CD4-positive, alpha-beta T cell treated with Interleukin-6 for 4 hours (primary cell): ENCODE results near the gene RAF1.

Source experiments
- DNase-seq: peaks from one replicate; pipeline ENCODE4 v3.0.0-alpha.2; 2020; ENCODE audit warnings: mixed read lengths

The RAF1 gene

DNA sequence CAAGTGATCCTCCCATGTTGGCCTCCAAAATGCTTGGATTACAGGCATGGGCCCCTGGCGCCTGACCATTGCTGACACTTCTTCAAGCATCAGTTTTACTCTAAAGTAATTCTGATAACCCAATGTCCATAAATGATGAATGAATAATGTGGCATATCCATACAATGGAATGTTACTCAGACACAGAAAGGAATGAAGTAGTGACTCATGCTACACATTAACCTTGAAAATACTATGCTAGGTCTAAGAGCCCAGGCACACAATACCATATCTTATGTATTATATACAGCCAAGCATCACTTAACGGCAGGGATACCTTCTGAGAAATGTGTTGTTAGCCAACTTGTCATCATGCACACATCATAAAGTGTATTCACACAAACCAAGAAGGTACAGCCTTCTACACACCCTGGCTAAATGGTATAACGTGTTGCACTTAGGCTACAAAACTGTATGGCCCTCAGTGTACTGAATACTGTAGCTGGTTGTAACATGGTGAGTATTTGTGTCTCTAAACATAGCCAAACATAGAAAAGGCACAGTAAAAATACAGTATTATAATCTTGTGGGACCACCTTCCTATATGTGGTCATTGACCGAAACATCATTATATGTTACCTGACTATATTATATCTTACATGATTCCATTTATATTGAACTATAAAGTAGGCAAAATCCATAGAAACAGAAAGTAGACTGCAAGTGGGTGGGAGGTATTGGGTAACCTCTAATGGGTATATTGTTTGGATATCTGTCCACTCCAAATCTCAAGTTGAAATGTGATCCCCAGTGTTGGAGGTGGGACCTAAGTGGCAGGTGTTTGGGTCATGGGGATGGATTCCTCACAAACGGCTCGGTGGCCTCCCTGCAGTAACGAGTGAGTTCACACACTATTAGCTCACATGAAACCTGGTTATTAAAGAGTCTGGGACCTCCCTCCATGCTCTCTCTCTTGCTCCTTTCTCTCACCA, 75.6 kb downstream of the RAF1 start:
- DNase-seq = no peak

DNA sequence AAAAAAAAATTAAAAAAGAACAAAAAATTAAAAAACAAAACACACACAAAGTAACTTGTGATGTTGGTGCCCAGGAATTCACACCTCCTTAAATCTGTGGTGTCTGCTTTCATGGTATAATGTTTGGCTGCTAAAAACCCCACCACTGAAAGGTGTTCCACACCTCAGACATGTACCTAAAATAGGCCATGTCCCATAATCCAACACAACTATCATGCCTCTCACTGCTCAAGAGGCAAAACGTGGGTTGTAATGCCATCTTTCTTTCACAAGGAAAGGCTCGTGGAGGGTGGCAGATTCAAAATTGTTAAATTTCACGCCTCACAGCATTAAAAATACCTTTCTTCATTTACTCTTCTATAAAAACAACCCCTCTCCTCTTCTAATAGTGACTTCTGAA, 77.5 kb downstream of the RAF1 start:
- DNase-seq = no peak

DNA sequence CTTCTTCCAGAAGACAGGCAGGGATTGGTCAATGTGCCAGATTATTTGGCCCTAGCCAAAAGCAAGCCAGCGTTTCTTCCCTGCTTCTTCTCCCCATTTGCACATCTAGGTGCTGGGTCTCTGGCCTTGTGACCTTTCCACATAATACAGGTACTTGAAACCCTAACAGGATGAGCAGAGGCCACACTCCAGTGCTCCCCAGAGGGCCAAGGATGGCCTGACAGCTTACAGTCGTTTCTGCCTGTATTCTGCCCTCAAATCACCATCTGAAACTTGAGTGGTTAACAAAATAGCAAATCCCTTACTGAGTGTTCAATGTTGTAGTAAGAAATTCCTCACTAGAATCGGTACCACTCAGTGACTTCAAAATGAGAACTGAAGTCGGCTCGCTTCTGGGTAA, 77.9 kb downstream of the RAF1 start:
- DNase-seq = no peak

DNA sequence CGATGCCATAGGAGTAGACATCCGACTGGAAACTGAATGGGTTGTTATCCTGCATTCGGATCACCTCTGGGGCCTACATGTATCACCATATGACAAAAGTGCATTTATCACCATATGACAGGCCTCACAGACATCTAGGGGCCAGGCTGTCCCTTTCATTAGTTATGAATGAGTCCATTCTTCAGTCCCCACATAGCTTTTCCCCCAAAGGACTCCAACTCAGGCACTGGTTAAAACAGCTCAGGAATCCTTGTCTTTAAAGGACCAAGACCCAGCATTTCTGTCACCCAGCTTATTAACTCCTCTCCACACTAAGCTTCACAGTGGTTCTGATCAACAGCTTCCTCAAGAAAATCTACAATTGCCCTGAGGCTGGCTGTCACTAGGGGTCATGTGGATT, 78.7 kb downstream of the RAF1 start:
- no peak for DNase-seq

DNA sequence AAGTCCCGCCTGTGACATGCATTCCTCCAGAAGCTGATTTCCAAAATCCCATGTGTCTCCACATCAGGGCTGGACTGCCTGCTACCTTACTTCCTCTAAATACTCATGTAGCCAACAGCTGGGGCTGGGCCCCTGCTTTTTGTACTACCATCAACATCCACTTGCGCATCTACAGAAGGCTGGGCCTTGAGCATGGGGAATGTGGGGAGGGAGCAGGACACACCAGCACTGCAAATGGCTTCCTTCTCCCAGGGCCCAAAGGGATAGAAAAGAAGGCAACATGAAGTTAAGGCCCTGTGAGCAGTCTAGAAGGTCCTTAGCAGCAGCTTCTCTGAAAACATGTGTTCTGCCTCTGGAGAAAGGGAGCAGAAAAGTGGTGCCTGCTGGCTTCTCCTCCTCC, 79.8 kb downstream of the RAF1 start:
- no peak for DNase-seq

DNA sequence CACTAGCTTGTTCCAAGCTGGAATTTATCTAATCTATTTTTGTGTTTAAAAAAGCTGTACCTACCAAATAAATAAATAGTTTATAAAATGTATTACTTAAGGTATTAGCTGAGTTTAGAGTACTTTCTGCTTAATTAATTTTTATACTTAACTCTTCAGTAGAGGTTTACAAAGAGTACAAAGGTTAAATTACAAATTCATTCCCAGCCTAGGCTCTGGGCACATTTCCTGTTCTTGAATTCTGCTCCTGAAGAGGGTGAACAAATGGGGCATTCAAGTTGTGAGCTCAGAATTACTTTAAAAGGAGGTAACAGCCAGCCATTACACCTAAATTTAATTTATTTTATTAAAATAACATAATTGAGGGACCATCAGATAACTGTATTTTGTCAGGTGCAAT, 80.6 kb downstream of the RAF1 start:
- DNase-seq = no peak

DNA sequence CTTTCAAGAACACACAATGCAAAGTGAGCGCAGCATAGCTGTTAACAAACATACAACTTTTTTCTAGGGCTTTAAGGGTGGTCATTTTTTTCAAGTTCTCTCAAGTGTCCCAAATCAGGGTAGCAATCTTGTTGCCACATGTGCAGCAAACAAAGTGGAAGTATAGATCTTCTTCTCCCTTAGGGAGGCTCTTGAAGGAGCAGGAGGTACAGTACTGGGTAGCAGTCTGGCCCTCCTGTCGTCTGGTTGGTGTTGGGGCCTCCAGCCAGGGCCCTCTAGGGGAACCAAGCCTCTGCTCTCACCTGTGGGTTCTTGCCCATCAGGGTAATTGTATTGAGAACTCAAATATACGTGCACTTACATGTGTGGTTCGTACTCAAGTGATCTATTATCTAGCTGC, 81.2 kb downstream of the RAF1 start:
- no peak for DNase-seq

DNA sequence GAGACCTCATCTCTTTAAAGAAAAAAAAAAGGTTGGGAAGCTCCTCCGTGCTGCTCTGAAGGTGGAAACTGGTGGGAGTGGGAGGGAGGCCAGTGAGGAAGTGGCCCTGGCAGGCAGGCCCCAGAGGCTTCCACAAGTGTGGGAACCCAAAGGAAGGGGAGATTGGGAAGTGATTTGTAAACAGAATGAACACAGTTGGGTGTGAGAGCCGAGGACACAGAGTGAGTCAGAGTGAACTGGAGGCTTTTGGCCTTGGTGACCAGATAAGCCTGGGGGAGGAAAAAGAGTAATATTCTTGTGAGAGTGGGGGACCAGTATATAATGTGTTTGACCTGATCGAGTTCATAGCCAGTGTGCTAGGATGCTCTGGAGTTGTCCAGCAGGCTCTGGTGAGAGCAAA, 84.0 kb downstream of the RAF1 start:
- DNase-seq = no peak

DNA sequence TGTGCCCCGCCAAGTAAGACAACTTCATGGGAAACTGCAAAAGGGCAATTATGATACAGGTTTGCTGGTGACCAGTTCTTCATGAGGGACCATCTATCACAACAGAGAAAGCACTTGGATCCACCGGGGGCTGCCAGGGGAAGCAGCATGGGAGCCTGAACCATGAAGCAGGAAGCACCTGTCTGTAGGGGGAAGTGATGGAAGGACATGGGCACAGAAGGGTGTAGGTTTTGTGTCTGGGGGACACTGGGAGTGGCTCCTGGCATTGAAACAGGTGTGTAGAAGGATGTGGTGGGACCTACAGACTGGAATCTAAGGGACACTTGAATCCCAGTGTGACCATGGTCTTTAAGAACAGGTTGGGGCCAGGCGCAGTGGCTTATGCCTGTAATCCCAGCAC, 84.5 kb downstream of the RAF1 start:
- no peak for DNase-seq

DNA sequence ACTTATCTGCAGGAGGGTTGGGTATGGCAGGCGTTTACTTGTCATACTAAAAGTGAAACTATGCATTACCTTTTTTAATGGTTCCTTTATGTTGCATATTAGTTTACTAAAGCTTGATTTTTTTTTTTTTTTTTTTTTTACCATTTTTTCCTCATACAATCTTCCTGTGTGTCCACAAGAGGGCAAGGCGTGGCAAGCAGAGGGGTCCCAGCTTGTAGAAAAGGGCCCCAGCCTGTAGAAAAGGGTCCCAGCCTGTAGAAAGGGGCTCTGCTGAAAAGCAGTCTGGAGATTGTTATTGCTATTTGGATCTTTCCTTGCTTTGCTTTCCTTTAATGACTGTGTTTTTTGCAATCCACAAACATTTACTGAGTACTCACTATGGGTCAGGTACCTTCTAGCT, 85.2 kb downstream of the RAF1 start:
- no peak for DNase-seq

DNA sequence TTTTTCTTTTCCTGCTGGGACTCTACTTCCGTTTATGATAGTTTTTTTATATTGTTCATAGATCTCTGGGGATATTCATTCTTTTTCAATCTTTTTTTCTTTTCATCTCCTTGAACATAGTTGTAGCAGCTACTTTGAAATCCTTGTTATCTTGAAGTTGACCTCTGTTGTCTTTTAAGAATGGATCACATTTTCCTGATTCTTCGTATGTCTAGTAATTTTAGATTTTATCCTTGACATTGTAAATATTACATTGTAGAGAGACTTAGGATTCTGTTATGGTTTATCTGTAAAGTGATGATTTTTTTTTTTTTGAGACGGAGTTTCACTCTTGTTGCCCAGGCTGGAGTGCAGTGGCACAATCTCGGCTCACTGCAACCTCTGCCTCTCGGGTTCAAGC, 86.5 kb downstream of the RAF1 start:
- no peak for DNase-seq

DNA sequence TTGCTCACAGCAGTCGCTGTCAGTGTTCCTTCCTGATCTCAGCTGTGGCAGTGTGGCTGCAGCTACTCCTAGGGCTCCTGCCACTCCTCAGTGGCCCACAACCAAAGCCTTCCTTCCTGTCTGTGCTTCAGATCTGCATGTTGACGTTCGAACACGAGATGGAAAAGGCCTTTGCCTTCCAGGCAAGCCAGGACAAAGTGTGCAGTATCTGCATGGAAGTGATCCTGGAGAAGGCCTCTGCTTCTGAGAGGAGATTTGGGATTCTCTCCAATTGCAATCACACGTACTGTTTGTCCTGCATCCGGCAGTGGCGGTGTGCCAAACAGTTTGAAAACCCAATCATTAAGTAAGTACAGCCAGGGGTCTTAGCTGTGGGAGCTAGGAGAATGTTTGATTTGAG, 89.3 kb downstream of the RAF1 start:
- DNase-seq = no peak

DNA sequence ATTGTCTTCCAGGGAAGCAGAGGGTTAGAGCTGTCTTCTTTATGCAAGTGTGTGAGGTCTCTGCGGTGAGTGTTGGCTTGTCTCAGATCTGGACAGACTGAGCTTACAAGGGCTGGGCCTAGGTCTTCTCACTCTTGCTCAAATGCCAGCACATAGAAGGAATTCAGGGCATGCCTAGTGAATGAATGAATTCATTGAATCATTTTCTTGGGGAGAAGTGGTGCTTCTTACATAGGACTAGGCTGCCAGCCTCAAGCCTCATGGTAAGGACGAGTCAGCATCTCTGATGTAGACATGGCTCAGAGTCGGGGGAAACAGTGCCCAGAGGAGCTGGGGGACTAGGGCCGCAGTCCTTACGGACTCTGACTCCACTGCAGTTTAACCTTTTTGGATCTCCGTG, 89.8 kb downstream of the RAF1 start:
- DNase-seq = no peak

DNA sequence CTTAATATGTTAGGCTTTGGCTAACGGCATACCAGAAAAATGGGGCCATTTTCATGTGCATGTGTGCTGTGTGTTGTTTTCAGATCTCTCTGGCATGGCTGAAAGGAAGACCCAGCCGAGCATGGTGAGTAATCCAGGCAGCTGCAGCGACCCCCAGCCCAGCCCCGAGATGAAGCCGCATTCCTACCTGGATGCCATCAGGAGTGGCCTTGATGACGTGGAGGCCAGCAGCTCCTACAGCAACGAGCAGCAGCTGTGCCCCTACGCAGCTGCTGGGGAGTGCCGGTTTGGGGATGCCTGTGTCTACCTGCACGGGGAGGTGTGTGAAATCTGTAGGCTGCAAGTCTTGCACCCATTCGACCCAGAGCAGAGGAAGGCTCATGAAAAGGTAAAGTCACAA, 91.9 kb downstream of the RAF1 start:
- DNase-seq = no peak

DNA sequence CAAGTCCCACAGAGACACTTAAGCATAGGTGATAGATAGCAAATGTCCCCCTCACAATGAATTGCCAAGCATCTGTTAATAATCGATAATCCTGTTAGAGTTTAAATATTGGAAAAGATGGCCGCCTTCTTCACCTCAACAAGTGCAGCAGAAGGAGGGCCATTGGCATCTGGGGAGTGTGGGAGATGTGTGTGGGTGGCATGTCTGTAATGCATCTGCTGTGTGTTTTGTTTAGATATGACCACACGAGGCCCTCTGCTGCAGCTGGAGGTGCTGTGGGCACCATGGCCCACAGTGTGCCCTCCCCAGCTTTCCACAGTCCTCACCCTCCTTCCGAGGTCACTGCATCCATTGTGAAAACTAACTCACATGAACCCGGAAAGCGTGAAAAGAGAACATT, 94.1 kb downstream of the RAF1 start:
- DNase-seq = no peak

DNA sequence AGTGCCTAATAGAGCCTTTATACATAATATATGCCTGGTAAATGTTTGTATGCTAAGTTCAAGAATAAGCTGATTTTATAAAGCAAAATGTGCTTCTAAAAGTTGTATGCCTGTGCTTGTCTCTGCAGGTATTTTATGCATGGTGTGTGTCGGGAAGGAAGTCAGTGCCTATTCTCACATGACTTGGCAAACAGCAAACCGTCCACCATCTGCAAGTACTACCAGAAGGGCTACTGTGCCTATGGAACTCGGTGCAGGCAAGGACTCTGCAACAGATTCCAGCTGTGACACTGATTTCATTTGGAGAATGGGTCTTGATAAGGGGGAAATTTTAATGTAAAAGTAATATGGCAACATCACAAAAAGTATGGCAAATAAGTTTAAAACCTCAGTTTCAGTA, 95.2 kb downstream of the RAF1 start:
- DNase-seq = no peak

DNA sequence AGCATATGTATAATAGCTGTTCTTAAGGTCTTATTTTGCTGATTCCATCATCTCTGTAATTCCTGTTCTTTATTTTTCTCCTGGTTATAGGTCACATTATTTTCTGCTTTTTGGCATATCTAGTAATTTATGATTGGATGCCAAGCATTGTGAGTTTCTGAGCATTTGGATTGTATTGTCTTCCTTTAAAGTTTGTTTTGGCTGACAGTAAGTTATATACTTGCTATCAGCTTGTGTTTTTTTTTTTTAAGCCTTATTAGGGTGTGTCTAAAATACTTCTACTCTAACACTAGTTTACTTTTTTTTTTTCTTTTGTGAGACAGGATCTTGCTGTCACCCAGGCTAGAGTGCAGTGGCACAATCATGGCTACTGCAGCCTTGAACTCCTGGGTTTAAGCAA, 96.9 kb downstream of the RAF1 start:
- no peak for DNase-seq

DNA sequence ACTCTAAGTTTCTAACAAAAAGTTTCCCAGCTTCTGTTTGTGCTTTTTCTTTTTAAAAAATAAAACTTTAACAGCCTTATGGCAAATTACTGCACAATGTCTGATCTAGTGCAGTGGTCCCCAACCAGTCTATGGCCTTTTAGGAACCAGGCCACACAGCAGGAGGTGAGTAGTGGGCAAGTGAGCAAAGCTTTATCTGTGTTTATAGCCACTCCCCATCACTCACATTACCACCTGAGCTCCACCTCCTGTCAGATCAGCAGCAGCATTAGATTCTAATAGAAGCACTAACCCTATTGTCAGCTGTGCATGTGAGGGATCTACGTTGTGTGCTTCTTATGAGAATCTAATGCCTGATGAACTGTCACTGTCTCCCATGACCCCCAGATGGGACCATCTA, 101.5 kb downstream of the RAF1 start:
- no peak for DNase-seq

DNA sequence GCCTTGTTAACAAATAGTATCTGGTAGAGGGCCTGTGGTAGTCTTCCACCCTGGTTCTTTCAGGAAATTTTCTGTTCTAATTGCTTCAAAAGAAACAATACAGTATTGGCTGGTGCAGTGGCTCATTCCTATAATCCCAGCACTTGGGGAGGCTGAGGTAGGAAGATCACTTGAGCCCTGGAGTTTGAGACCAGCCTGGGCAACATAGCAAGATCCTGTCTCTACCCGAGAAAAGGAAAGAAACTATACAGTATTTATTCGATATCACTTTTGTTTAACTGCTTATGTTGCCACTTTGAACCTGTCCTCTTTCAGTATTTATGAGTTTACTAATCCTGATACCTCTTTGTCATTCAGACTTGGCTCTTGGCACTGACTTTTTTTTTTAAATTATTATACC, 102.5 kb downstream of the RAF1 start:
- no peak for DNase-seq

DNA sequence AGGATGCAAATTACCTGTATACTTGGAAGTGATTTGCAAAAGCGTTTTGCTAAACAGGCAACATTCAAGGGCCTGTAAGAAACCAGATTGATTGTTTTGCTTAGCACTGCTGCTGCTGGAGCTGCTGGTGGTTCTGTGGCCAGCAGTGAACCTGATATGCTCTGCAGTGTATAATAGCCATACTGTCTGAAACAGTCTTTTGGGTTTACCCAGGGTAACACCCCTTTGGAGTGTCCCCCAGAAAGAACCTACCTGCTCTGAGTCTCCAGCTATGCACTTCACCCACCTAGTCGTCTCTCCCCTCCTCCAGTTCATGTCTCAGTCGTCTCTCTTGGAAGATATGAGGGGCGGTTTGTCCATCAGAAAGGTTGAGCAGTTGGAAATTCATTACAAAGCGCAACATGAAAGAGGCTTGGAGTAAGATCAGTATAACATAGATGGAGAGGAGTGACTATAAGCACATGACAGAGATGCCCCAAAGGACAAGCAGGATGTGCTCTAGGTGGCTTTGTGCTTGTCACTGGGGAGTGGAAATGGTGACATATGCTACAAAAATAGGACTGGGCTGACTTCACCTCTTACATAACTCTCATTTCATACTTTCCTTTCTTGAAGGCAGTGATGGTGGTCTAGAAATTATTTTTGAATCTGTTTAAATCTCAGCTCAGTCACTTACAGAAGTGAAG, 103.3 kb downstream of the RAF1 start:
- no peak for DNase-seq

DNA sequence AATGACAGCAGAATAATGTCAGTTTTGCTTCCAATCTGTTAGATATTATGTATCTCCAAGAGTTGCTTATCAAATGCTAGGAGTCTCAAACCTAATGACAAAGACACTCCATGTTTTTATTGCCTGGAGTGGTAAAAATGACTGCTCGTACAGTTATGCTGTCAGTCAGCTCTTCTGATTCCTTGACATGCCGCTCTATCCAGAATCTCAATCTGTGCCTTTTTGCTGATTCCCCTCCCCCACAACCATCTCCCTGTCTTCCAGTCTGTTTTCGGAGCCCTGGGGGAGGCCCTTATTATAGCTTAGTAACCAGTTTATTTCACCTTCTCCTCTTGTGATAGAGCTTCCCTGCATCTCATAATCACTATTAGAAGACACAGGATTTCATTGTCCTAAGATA, 104.4 kb downstream of the RAF1 start:
- no peak for DNase-seq

DNA sequence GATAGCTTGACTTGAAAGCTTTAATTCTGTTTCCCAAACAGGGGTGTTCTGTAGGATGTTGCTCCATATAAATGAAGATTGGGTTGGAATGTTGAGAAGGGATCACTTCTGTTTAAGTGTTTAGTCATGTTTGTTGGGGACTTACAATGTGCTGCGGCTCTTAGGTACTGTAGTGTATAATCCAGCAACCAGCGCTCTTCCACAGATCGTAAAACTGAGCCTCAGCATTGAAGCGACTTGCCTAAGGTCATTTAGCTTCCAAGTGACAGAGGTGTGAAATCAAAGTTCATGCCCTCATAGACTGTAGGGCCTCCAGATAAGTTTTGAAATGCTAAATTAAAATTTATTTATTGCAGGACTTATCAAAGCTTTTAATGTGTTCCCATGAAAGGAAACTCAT, 105.2 kb downstream of the RAF1 start:
- no peak for DNase-seq

DNA sequence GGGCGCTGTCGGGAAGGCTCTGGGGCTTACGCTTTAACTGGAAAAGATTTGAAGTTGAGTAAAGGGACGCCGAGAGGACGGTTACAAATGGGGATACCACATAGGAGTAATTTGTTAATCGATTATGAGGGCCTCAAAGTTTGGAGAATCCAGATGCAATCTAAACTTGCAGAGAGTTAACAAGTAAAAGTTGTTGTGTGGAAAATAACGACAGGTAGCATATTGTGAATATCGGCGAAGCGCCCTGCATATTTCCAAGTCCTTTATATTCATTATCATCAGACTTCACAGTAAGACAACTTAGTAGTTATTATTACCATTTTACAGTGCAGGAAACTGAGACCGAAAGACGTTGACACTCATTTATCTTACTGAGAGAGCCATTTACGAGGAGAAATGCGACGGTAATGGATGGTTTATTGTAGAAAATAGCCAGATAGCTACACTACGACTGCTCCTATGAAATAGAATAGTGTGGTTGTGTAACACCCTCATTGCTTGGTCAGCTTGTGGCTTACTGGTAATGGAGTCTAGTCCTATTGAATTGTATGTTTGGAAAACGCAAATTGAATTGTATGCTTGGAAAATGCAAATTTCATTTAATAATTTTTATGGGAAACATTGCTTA, 106.3 kb downstream of the RAF1 start:
- DNase-seq = no peak
